SK-N-SH (cell line): ENCODE data around the gene CPA1. TPM values are rescaled to one million over a fixed set of nuclear protein-coding genes. Genes with fewer than 3 reads are reported as not detected.

Experiments
- CTCF ChIA-PET: fragments of 300-600, 350-600 bp; formaldehyde crosslinking; extraction: SDS; loops from one replicate; lab custom pipeline; 2021; lab: Yijun Ruan, JAX
- POLR2A ChIA-PET: fragments of 350-600 bp; sonication (Branson Sonifier 250); formaldehyde crosslinking; extraction: SDS; loops from one replicate; lab custom pipeline; 2020; ENCODE audit warnings: antibody characterized with exemption, inconsistent platforms; lab: Yijun Ruan, JAX
- DNase-seq: peaks from one replicate; pipeline ENCODE4 v3.0.0; 2012
- H2AFZ ChIP-seq: fragments of 200-600 bp; sonication (generic); 2 replicates; pipeline ENCODE4 v1.8.1; 2016; ENCODE audit warnings: antibody characterized with exemption, mild to moderate bottlenecking, low read depth
- H3F3A ChIP-seq: fragments of 200-600 bp; sonication (generic); replicated peaks from 2 replicates; pipeline ENCODE3; 2016; ENCODE audit warnings: antibody characterized with exemption, mild to moderate bottlenecking; ENCODE audit not compliant: insufficient read depth
- H3K27ac ChIP-seq, 2 experiments: fragments of 200-500 bp in 1 of 2; fragments of 200-600 bp in 1 of 2; sonication (Bioruptor generic) in 1 of 2; sonication (generic), shearing (Covaris generic) in 1 of 2; 2 replicates each; pipeline versions ENCODE4 v1.5.1 to v1.6.1; 2014 to 2016; ENCODE audit warnings: low read depth in 2 of 2, inconsistent platforms in 1 of 2, low read length in 1 of 2, mild to moderate bottlenecking in 1 of 2, mixed read lengths in 1 of 2
- H3K27me3 ChIP-seq: fragments of 200-600 bp; sonication (generic), shearing (Covaris generic); 2 replicates; pipeline ENCODE4 v1.6.1; 2016; ENCODE audit warnings: mixed run types; ENCODE audit not compliant: insufficient read depth
- H3K36me3 ChIP-seq, 2 experiments: fragments of 200-500 bp in 1 of 2; fragments of 200-600 bp in 1 of 2; sonication (Bioruptor generic) in 1 of 2; sonication (generic) in 1 of 2; replicated peaks in 1 of 2; 2 replicates each; pipeline versions ENCODE3 to v1.5.1; 2014 to 2016; ENCODE audit warnings: low read length in 1 of 2, mild to moderate bottlenecking in 1 of 2; ENCODE audit not compliant: insufficient read depth in 2 of 2, control insufficient read depth in 1 of 2
- H3K4me1 ChIP-seq, 2 experiments: fragments of 200-500 bp in 1 of 2; fragments of 200-600 bp in 1 of 2; sonication (Bioruptor generic) in 1 of 2; sonication (generic), shearing (Covaris generic) in 1 of 2; 2 replicates each; pipeline versions ENCODE4 v1.5.1 to v1.6.1; 2014 to 2016; ENCODE audit warnings: low read depth in 1 of 2, low read length in 1 of 2, mixed run types in 1 of 2; ENCODE audit not compliant: insufficient read depth in 2 of 2, control insufficient read depth in 1 of 2
- H3K4me2 ChIP-seq: fragments of 200-600 bp; sonication (generic), shearing (Covaris generic); 2 replicates; pipeline ENCODE4 v1.6.1; 2017; ENCODE audit warnings: mixed run types
- H3K4me3 ChIP-seq, 2 experiments: fragments of 200-500 bp in 1 of 2; fragments of 200-600 bp in 1 of 2; sonication (Bioruptor generic) in 1 of 2; sonication (generic), shearing (Covaris generic) in 1 of 2; 2 replicates each; pipeline versions ENCODE4 v1.5.1 to v1.8.1; 2014 to 2016; ENCODE audit warnings: low read depth in 2 of 2, inconsistent platforms in 1 of 2, low read length in 1 of 2, mild to moderate bottlenecking in 1 of 2, mixed read lengths in 1 of 2, moderate library complexity in 1 of 2
- H3K79me2 ChIP-seq: fragments of 200-600 bp; sonication (generic); 2 replicates; pipeline ENCODE4 v1.8.1; 2017; ENCODE audit warnings: mild to moderate bottlenecking; ENCODE audit not compliant: insufficient read depth
- H3K9ac ChIP-seq: fragments of 200-600 bp; sonication (generic); 2 replicates; pipeline ENCODE4 v1.6.1; 2017; ENCODE audit warnings: mixed run types
- H3K9me2 ChIP-seq: fragments of 200-600 bp; sonication (generic); 2 replicates; pipeline ENCODE4 v1.6.1; 2017; ENCODE audit warnings: mixed run types
- H3K9me3 ChIP-seq: fragments of 200-600 bp; sonication (generic); 2 replicates; pipeline ENCODE4 v1.6.1; 2017; ENCODE audit warnings: mixed run types, mild to moderate bottlenecking, moderate library complexity
- H4K20me1 ChIP-seq: fragments of 200-600 bp; sonication (generic); 2 replicates; pipeline ENCODE4 v1.6.1; 2017; ENCODE audit warnings: mild to moderate bottlenecking, mixed run types; ENCODE audit not compliant: insufficient read depth
- EP300 ChIP-seq, 2 experiments: IDR thresholded peaks; 2 replicates each; pipeline versions ENCODE4 v1.4.0 to v1.6.1; 2012; ENCODE audit warnings: borderline replicate concordance in 1 of 2, low read depth in 1 of 2, low read length in 1 of 2
- EZH2phosphoT487 ChIP-seq: fragments of 200-600 bp; sonication (generic); IDR thresholded peaks from 2 replicates; pipeline ENCODE4 v1.6.1; 2017; ENCODE audit warnings: low read depth, mixed run types, mild to moderate bottlenecking, antibody characterized with exemption, moderate library complexity, borderline replicate concordance
- FOSL2 ChIP-seq: IDR thresholded peaks from 2 replicates; pipeline ENCODE4 v1.4.0; 2012; ENCODE audit warnings: low read depth, mild to moderate bottlenecking, moderate library complexity, borderline replicate concordance
- FOXJ3 ChIP-seq: sonication (generic); formaldehyde crosslinking; IDR thresholded peaks from 2 replicates; pipeline ENCODE4 v1.5.1; 2020; ENCODE audit warnings: mild to moderate bottlenecking, missing genetic modification reagents
- JUND ChIP-seq: IDR thresholded peaks from 2 replicates; pipeline ENCODE4 v1.4.0; 2012
- MXI1 ChIP-seq: IDR thresholded peaks from 2 replicates; pipeline ENCODE4 v1.6.1; 2012; ENCODE audit warnings: mild to moderate bottlenecking, low read depth, low read length, improper control_type of control experiment
- NFIC ChIP-seq: IDR thresholded peaks from 2 replicates; pipeline ENCODE4 v1.4.0; 2012; ENCODE audit warnings: borderline replicate concordance
- NRF1 ChIP-seq: IDR thresholded peaks from 2 replicates; pipeline ENCODE4 v1.6.1; 2012; ENCODE audit warnings: low read depth, mild to moderate bottlenecking, low read length
- POLR2AphosphoS5 ChIP-seq: IDR thresholded peaks from 2 replicates; pipeline ENCODE4 v1.6.1; 2012; ENCODE audit warnings: low read depth, low read length
- RAD21 ChIP-seq: IDR thresholded peaks from 2 replicates; pipeline ENCODE4 v1.6.1; 2012; ENCODE audit warnings: mild to moderate bottlenecking, low read length
- RFX5 ChIP-seq: IDR thresholded peaks from 2 replicates; pipeline ENCODE4 v1.6.1; 2012; ENCODE audit warnings: mild to moderate bottlenecking, improper control_type of control experiment, low read length
- SIN3A ChIP-seq: IDR thresholded peaks from 2 replicates; pipeline ENCODE4 v1.6.1; 2012; ENCODE audit warnings: low read depth, mild to moderate bottlenecking, low read length, moderate library complexity, borderline replicate concordance
- SMC3 ChIP-seq: IDR thresholded peaks from 2 replicates; pipeline ENCODE4 v1.6.1; 2012; ENCODE audit warnings: low read depth, low read length, improper control_type of control experiment
- TAF1 ChIP-seq: IDR thresholded peaks from 2 replicates; pipeline ENCODE4 v1.6.1; 2012; ENCODE audit warnings: low read depth, mild to moderate bottlenecking, low read length, moderate library complexity, borderline replicate concordance
- TCF12 ChIP-seq: IDR thresholded peaks from 2 replicates; pipeline ENCODE4 v1.4.0; 2012
- TEAD4 ChIP-seq: IDR thresholded peaks from 2 replicates; pipeline ENCODE4 v1.4.0; 2012; ENCODE audit warnings: mild to moderate bottlenecking, borderline replicate concordance; ENCODE audit not compliant: insufficient read depth
- WGBS: methylation state at CpG from one replicate; pipeline ENCODE4 v1.1.6; 2017; ENCODE audit warnings: low lambda C conversion rate; 5-methylcytosine and 5-hydroxymethylcytosine counted together
- polyA plus RNA-seq, 3 experiments: library from polyadenylated mRNA; depleted of rRNA; stranded (reverse); fragments of >200 nt; gene quantifications; 2 replicates each; pipeline ENCODE4 v1.2.3, GENCODE V29; 2012
- TF ChIP-seq, protein P1 (sequence below): IDR thresholded peaks from 2 replicates; pipeline ENCODE4 v1.4.0; 2012; ENCODE audit warnings: low read depth, borderline replicate concordance
- TF ChIP-seq, protein P2 (sequence below): IDR thresholded peaks from 2 replicates; pipeline ENCODE4; 2012
- TF ChIP-seq, protein P3 (sequence below): IDR thresholded peaks from 2 replicates; pipeline ENCODE4 v1.6.1; 2012; ENCODE audit warnings: mild to moderate bottlenecking, low read depth, low read length, moderate library complexity

Gene CPA1
- polyA plus RNA-seq, 1 of the 3 experiments (the other 2 are of a cell fraction), result 0.05 TPM

DNA sequence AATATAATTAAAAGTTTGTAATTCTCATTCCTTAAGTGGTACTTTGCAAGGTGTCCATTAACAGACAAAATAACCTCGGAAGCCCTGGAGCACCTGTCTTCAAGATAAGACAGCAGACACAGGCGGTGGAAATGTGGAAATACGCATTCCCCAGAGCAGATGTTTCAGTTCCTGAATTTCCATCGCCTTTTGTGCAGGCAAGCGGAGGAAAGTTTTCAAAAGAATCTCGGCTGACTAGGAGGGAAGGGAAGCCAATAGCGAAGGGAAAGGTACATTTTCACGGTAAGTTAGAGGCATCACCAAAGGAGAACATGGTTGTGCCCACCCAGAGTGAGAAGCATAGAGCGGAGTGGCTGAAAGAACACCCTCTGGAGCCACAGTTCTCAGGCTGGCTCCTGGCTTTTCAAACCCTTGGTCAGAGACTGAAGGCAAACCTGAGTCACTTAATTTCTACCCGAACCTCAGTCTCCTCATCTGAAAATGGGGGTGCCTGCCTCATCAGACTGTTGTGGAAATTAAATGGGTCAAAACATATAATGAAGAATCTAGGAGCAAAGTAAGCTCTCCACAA, 13.6 kb downstream of the CPA1 start:
- Histone ChIP-seq H3K4me3 (no peak overlapping the region), H3K79me2 (no peaks in the 10 kb centered on the region), H3K9ac (no peak overlapping the region), H3K9me3 (no peaks in the 10 kb centered on the region), H3K27ac (no peak overlapping the region), H3K4me1 (peaks cover 0 to 20% of the 10 kb centered on the region in 2 experiments; a peak in 2 of 4 replicates), H4K20me1 (no peaks in the 10 kb centered on the region), H2AFZ (no peak overlapping the region), H3F3A (no peaks in the 10 kb centered on the region), H3K4me2 (no peak overlapping the region), H3K9me2 (no peaks in the 10 kb centered on the region), H3K27me3 (no peaks in the 10 kb centered on the region), H3K36me3 (peaks cover 5 to 6% of the 10 kb centered on the region in 2 experiments)
- CTCF ChIA-PET, result no interaction called here
- 94% methylated on average over 10 of the region's 10 CpGs for WGBS
- TF ChIP-seq, protein P1, sequence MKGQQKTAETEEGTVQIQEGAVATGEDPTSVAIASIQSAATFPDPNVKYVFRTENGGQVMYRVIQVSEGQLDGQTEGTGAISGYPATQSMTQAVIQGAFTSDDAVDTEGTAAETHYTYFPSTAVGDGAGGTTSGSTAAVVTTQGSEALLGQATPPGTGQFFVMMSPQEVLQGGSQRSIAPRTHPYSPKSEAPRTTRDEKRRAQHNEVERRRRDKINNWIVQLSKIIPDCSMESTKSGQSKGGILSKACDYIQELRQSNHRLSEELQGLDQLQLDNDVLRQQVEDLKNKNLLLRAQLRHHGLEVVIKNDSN, result no peak
- POLR2A ChIA-PET, result no interaction called here
- no peak for DNase-seq

DNA sequence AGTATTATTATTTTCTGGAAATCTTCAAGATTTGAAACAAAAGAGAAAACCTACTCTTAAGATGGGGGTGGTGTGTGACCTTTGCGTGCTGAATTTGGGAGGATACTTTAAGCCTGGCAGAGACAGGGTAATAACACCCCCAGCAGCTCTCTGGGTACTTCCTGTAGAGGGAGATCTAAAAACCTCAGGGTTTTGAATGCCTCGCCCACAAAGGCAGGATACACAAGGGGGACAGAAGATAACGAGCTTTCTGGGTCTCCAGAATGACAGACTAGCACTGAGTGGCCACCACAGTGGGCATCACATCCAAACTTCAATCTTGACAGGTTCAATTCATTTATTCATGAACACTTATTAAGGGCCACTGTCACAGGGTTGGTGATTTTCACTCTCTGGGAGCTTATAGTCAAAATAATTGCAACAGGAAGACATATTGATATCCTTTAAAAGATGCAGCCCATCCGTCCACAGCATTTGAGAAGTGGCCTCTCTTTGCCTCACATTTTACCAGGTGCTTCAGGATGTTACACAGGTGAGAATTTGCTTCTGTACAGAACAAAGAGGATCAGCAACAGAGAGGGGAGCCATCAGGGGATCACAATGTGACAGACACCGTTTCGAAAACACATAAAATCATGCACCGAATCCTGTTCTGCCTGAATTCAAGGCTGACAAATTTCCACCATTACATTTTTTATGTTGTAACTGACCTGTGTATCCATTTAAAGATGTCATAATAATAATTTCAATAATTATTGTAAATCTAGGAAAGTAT, 14.3 kb downstream of the CPA1 start:
- Histone ChIP-seq H3K27me3 (no peaks in the 10 kb centered on the region), H3K9me2 (no peaks in the 10 kb centered on the region), H3K36me3 (peaks cover 5 to 6% of the 10 kb centered on the region in 2 experiments), H3K4me2 (no peak overlapping the region), H3K9me3 (no peaks in the 10 kb centered on the region), H3K4me3 (no peak overlapping the region), H3F3A (no peaks in the 10 kb centered on the region), H3K27ac (no peak overlapping the region), H3K4me1 (peaks cover 0 to 20% of the 10 kb centered on the region in 2 experiments; a peak in 2 of 4 replicates), H3K79me2 (no peaks in the 10 kb centered on the region), H3K9ac (no peak overlapping the region), H4K20me1 (no peaks in the 10 kb centered on the region), H2AFZ (no peak overlapping the region)
- POLR2A ChIA-PET, result no interaction called here
- DNase-seq, result no peak
- CTCF ChIA-PET, result no interaction called here
- WGBS, result 94% methylated on average over 7 of the region's 7 CpGs
- TF ChIP-seq SMC3, result no peak
- TF ChIP-seq SIN3A, result no peak
- no peak for TF ChIP-seq RFX5
- TF ChIP-seq TAF1, result no peak
- no peak for TF ChIP-seq EZH2phosphoT487
- TF ChIP-seq FOSL2, result no peak
- TF ChIP-seq POLR2AphosphoS5, result no peak
- TF ChIP-seq EP300 (IDR thresholded peaks at IDR 0.05; ENCODE audit: borderline replicate concordance in 1 of 2, low read depth in 1 of 2, low read length in 1 of 2), result no peak
- no peak for TF ChIP-seq TCF12
- TF ChIP-seq, protein P2, sequence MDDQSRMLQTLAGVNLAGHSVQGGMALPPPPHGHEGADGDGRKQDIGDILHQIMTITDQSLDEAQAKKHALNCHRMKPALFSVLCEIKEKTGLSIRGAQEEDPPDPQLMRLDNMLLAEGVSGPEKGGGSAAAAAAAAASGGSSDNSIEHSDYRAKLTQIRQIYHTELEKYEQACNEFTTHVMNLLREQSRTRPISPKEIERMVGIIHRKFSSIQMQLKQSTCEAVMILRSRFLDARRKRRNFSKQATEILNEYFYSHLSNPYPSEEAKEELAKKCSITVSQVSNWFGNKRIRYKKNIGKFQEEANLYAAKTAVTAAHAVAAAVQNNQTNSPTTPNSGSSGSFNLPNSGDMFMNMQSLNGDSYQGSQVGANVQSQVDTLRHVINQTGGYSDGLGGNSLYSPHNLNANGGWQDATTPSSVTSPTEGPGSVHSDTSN, result no peak
- no peak for TF ChIP-seq TEAD4
- no peak for TF ChIP-seq NFIC
- TF ChIP-seq, protein P3, sequence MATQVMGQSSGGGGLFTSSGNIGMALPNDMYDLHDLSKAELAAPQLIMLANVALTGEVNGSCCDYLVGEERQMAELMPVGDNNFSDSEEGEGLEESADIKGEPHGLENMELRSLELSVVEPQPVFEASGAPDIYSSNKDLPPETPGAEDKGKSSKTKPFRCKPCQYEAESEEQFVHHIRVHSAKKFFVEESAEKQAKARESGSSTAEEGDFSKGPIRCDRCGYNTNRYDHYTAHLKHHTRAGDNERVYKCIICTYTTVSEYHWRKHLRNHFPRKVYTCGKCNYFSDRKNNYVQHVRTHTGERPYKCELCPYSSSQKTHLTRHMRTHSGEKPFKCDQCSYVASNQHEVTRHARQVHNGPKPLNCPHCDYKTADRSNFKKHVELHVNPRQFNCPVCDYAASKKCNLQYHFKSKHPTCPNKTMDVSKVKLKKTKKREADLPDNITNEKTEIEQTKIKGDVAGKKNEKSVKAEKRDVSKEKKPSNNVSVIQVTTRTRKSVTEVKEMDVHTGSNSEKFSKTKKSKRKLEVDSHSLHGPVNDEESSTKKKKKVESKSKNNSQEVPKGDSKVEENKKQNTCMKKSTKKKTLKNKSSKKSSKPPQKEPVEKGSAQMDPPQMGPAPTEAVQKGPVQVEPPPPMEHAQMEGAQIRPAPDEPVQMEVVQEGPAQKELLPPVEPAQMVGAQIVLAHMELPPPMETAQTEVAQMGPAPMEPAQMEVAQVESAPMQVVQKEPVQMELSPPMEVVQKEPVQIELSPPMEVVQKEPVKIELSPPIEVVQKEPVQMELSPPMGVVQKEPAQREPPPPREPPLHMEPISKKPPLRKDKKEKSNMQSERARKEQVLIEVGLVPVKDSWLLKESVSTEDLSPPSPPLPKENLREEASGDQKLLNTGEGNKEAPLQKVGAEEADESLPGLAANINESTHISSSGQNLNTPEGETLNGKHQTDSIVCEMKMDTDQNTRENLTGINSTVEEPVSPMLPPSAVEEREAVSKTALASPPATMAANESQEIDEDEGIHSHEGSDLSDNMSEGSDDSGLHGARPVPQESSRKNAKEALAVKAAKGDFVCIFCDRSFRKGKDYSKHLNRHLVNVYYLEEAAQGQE, result no peak
- TF ChIP-seq RAD21, result no peak
- no peak for TF ChIP-seq MXI1
- TF ChIP-seq JUND, result no peak
- no peak for TF ChIP-seq FOXJ3
- no peak for TF ChIP-seq NRF1
- TF ChIP-seq, protein P1, result no peak
